ENCODE measurements around the gene ZNF680.

DNA sequence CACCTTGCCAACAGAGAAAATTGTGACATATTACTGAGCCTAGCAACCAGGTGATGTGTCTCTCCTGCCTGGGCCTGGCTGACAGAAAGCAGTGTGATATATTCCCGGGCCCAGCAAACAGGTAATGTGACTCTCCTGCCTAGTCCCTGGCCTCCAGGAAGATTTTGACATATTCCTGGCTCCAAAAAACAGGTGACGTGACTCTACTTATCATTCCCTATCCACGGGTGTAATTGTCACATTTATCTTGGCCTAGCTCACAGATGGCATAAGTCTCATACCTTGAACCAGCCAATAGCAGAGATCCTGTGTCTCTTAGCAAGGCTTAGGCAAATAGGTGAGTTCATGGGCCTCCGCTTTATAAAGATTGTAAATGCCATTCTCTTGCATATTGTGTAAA lies 49.6 kb upstream of the ZNF680 start:
- TF ChIP-seq, protein P1, sequence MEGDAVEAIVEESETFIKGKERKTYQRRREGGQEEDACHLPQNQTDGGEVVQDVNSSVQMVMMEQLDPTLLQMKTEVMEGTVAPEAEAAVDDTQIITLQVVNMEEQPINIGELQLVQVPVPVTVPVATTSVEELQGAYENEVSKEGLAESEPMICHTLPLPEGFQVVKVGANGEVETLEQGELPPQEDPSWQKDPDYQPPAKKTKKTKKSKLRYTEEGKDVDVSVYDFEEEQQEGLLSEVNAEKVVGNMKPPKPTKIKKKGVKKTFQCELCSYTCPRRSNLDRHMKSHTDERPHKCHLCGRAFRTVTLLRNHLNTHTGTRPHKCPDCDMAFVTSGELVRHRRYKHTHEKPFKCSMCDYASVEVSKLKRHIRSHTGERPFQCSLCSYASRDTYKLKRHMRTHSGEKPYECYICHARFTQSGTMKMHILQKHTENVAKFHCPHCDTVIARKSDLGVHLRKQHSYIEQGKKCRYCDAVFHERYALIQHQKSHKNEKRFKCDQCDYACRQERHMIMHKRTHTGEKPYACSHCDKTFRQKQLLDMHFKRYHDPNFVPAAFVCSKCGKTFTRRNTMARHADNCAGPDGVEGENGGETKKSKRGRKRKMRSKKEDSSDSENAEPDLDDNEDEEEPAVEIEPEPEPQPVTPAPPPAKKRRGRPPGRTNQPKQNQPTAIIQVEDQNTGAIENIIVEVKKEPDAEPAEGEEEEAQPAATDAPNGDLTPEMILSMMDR (IDR thresholded peaks at IDR 0.05; ENCODE audit: borderline replicate concordance, extremely low read depth, low read length, poor library complexity, severe bottlenecking): no peak
- TF ChIP-seq EZH2 (IDR thresholded peaks at IDR 0.05; ENCODE audit: borderline replicate concordance, low read depth, low read length, severe bottlenecking): no peak

All from DND-41 (cell line).